HepG2 (cell line): ENCODE results near the gene SPG7. TPM values are rescaled to one million over a fixed set of nuclear protein-coding genes. Genes with fewer than 3 reads are reported as not detected.

ENCODE experiments used
- IRF9 ChIP-seq: sonication (generic); formaldehyde crosslinking; IDR thresholded peaks from 2 replicates; pipeline ENCODE4 v1.8.0; 2022; ENCODE audit warnings: missing genetic modification reagents, mild to moderate bottlenecking, borderline replicate concordance
- NR2F6 ChIP-seq, 2 experiments: IDR thresholded peaks; 2 replicates each; pipeline ENCODE4 v1.6.1; 2016; ENCODE audit warnings: antibody characterized with exemption in 1 of 2, mild to moderate bottlenecking in 1 of 2
- PBX2 ChIP-seq: IDR thresholded peaks from 2 replicates; pipeline ENCODE4 v1.6.1; 2016; ENCODE audit warnings: control low read depth
- SP5 ChIP-seq: IDR thresholded peaks from 2 replicates; pipeline ENCODE4 v1.6.1; 2016; ENCODE audit warnings: low read depth, borderline replicate concordance
- ZNF34 ChIP-seq: sonication (generic); formaldehyde crosslinking; IDR thresholded peaks from 2 replicates; pipeline ENCODE4 v1.4.0; 2020; ENCODE audit warnings: mild to moderate bottlenecking, missing genetic modification reagents, borderline replicate concordance
- ZNF574 ChIP-seq: sonication (generic); formaldehyde crosslinking; IDR thresholded peaks from 2 replicates; pipeline ENCODE4 v1.4.0; 2020; ENCODE audit warnings: missing genetic modification reagents
- polyA plus RNA-seq, 8 experiments: library from polyadenylated mRNA; depleted of rRNA in 3 of 8; stranded (reverse) in 7 of 8; unstranded in 1 of 8; fragments of >200 nt; fragmentation: Illumina TruSeq in 4 of 8; extraction: Trizol in 4 of 8; gene quantifications; 2 replicates each; pipeline versions ENCODE4 v1.2.1 to v1.2.3, GENCODE V29; 2011 to 2016; ENCODE audit warnings: low read depth in 4 of 8, missing spikeins in 1 of 8, mixed read lengths in 1 of 8; ENCODE audit not compliant: insufficient read depth in 1 of 8
- total RNA-seq, 5 experiments: library from RNA; depleted of rRNA; stranded (reverse); fragments of >200 nt; fragmentation: Illumina TruSeq; extraction: Trizol; gene quantifications; 2 replicates each; pipeline ENCODE4 v1.2.3, GENCODE V29; 2016; ENCODE audit warnings: low read depth in 1 of 5

Gene SPG7
- total and polyA plus RNA-seq, 2 of the 13 experiments (the other 11 are each of a cell fraction or from before 2014, with no cell fraction given), result 66.0 to 136 TPM

DNA sequence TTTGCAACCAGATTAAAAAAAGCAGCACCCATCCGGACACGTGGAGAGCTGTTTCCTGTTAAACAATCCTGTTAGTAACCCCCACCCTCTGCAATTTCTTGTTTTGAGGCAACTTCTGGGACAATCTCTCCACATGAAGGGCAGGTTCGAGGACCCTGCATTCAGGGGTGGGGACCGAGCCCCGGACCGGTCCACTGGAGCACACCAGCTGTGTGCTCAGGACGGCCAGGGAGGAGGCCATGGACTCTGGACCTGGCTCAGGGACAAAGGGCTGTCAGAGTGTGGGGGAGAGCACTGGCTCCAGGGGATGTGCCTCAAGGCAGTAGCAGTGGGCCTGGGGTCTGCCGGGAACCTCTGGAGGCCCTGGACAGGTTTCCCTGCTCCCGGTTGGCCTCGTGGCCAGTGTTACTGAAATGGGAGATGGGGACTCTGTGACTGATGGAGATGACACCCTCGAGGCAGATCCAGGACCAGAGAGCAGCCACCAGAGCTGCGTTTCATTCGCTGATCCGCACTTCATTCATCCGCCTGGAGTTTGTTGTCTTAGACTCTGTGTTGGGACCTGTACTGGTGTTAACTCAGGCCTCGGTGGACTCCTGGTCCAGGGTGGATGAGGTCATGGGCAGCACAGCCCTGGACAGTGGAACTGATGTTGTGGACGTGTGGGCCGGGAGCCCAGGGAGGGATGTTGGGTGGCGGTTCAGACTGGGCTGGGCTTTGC is 64.4 kb downstream of the SPG7 start (continued):
- TF ChIP-seq PBX2 (CRISPR knock-in tag), result peak; percentile 76
- 0 out of 2 replicates have a peak, but pooled peaks have one; percentile 18 for TF ChIP-seq SP5
- peak; percentile 9; the same call in 1 of the 2 replicates for TF ChIP-seq IRF9 (CRISPR knock-in tag)
- TF ChIP-seq ZNF574, result peak; percentile 63; the same call in 1 of the 2 replicates
- no peak; the same call in 1 of the 2 replicates for TF ChIP-seq NR2F6 (IDR thresholded peaks at IDR 0.05)
- peak; percentile 49; the same call in 1 of the 2 replicates for TF ChIP-seq NR2F6 (CRISPR knock-in tag; IDR thresholded peaks at IDR 0.05)
- TF ChIP-seq ZNF34, result 0 out of 2 replicates have a peak, but pooled peaks have one; percentile 81
